ENCODE results near the gene TBC1D24. TPM values are rescaled to one million over a fixed set of nuclear protein-coding genes. Genes with fewer than 3 reads are reported as not detected.

Gene TBC1D24
- total and polyA plus RNA-seq, 9 of the 15 experiments (the other 6 are each of a cell fraction or from before 2014, with no cell fraction given), result 1.7 to 22.6 (median 7.2) TPM

- TF ChIP-seq ARID4B (CRISPR knock-in tag; IDR thresholded peaks at IDR 0.05) (peak; percentile 76; the same call in 1 of the 2 replicates), THRA (IDR thresholded peaks at IDR 0.05) (no peak), ZNF740 (CRISPR knock-in tag; IDR thresholded peaks at IDR 0.05) (no peak), ZNF740 (tag; IDR thresholded peaks at IDR 0.05) (no peak), NR3C1 (CRISPR knock-in tag; IDR thresholded peaks at IDR 0.05) (no peak), ETS2 (tag; IDR thresholded peaks at IDR 0.05; ENCODE audit: borderline replicate concordance, poor library complexity, severe bottlenecking) (no peak), ZNF655 (CRISPR knock-in tag; IDR thresholded peaks at IDR 0.05) (no peak), ZNF780A (CRISPR knock-in tag; IDR thresholded peaks at IDR 0.05) (no peak), HOMEZ (CRISPR knock-in tag; IDR thresholded peaks at IDR 0.05) (no peak), ZKSCAN1 (IDR thresholded peaks at IDR 0.05; ENCODE audit: low read depth, low read length) (no peak)
Observed at GRCh38 chr16:2513405-2514332, 38.7 kb downstream of the TBC1D24 start, which contains the start of gene ATP6V0C (continued).
